Raji (cell line): Measurements from ENCODE around the gene SP8.

ENCODE experiments used
- POLR2A ChIP-seq: IDR thresholded peaks from 2 replicates; pipeline ENCODE4 v1.6.1; 2011; ENCODE audit warnings: low read depth, low read length, control low read depth; ENCODE audit not compliant: insufficient read depth

The SP8 gene

DNA sequence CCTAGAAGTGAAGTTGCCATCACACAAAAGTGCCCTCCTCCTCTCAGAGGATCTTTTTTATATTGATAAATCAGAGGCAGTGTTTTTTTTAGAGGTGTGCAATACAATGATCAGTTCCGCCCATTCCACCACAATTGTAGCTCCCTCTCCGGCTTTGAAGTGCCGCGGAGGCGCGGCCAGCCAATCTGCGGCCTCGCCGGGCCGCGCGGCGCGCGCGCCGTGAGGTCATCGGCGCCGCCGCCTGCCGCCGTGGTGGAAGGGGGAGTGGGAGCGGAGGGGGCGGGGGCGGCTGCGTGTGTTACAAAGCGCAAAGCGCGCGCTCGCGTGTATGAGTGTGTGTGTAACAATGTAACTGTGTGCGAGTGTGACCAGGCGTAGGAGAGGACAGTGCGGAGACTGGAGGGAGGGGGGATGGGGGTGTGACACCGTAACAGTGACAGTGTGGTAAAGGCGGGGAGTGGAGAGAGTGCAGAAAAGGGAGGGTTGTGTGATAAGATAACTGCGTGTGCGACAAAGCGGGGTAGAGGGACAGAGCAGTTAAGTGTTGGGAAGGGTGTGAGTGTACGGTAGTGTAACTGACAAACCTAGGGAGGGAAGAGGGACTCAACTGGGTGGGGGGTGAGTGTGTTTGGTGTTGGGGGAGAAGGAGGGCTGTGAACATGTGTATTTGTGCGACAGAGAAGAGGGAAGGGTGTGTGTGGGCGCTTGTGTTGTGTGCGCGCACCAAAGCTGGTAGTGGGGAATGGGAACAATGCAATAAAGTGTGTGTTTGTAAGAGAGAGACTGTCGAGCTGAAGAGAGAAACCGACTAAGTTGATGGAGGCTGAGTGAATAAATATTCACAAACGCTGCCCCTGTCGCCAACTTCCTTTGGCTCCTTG, at the start of gene SP8:
TSS of gene SP8 (minus strand) at position 108 of the 881 bp plus-strand sequence. CDS start at position 20, 88 bp downstream.
- TF ChIP-seq POLR2A, result no peak

DNA sequence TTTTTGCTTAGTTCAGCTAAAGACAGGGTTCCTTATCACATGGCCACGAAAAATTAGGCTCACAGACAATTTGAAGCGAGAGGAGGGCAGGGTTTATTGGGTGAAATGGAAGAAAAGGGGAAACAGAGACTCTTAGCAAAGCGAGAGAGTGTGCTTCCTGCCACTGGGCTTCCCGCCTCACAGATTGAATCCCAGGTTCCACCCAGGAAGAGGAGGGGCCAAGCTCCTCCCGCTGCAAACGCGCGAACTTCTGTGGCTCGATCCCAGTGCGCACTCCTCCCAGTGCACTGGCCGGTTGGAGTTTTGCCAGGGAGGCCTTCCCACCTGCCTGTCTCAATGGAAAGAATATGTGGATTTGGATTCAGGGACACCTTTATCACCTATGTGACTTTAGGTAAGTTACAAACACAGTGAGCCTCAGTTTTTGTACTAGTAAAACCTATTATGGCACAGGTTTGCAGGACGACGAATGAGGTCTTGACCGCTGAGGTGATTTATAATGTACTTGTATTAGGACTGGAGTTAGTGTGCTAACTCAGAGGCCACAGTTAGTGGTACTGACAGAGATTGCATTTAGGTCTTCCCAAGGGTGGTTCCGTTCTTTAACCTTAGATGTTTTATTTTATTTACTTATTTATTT, 48.5 kb upstream of the SP8 start:
- no peak for TF ChIP-seq POLR2A

- no peak for TF ChIP-seq POLR2A
Observed at GRCh38 chr7:20834656-20835055, 48.0 kb upstream of the SP8 start.

DNA sequence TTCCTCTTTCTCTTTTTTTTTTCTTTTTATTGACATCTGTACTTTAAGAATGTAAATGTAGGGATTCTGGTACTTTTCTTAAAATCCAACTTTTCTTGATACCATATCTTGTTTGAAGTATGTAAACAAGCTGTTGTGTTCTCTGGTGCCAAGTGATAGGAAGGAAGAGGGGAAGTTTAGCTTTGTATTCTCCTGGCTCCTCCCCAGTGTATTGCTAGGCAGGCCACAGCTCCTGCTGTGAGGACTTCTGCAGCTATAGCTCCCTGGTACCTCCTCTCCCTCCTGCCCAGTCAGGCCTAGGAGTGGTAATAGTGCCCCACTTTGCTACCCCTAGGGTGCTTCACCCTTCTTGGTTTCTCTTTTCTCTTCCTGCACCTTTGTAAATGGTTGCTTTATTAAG, 45.3 kb upstream of the SP8 start:
- no peak for TF ChIP-seq POLR2A

GRCh38 chr7:20831451-20831850, 44.8 kb upstream of the SP8 start:
- TF ChIP-seq POLR2A, result no peak

- TF ChIP-seq POLR2A, result no peak
Observed at GRCh38 chr7:20828947-20829346, 42.3 kb upstream of the SP8 start.

- TF ChIP-seq POLR2A, result no peak
Observed at GRCh38 chr7:20827172-20827571, 40.5 kb upstream of the SP8 start.

DNA sequence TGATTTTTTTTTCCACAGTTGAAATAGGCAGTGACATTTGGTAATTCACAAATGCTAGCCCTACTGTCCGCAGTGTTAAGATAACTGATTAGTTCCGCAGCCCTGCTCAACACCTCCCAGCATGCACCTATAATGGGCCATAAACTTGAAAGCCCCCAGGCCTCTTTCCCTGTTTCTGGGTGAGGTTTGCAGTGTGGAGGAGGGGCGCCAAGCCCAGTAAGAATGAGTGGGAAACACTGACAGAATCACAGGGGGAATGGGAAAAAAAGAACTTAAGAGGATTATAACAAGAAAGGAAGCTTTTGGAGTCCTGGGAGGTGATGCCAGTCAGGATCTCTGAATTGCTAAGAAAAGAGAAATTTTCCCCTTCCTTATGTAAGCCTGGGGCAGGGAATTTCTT, 39.6 kb upstream of the SP8 start:
- no peak for TF ChIP-seq POLR2A

DNA sequence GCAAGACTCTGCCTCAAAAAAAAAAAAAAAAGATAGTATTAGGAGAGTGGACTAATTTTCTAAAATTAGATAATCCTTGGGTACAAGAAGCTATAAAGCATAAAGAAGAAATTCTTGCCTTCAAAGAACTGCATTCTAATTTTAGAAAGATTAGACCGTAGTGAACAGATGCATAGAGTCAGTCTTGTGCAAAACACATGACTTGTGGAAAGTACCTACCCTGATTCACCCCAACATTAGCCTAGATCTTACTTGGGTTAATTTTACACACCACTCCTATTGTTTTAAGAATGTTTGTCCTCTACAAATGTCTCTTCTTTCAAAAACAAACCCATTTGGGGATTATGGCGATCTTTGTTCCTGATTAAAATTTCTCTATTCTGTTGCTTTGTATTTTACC, 38.9 kb upstream of the SP8 start:
- TF ChIP-seq POLR2A, result no peak

- TF ChIP-seq POLR2A, result no peak
Observed at GRCh38 chr7:20816372-20816959, 29.8 kb upstream of the SP8 start.

GRCh38 chr7:20804345-20804744, 17.7 kb upstream of the SP8 start:
- TF ChIP-seq POLR2A, result no peak

- no peak for TF ChIP-seq POLR2A
Observed at GRCh38 chr7:20799566-20800366, 13.1 kb upstream of the SP8 start.

GRCh38 chr7:20798694-20799121, 12.0 kb upstream of the SP8 start:
- no peak for TF ChIP-seq POLR2A

DNA sequence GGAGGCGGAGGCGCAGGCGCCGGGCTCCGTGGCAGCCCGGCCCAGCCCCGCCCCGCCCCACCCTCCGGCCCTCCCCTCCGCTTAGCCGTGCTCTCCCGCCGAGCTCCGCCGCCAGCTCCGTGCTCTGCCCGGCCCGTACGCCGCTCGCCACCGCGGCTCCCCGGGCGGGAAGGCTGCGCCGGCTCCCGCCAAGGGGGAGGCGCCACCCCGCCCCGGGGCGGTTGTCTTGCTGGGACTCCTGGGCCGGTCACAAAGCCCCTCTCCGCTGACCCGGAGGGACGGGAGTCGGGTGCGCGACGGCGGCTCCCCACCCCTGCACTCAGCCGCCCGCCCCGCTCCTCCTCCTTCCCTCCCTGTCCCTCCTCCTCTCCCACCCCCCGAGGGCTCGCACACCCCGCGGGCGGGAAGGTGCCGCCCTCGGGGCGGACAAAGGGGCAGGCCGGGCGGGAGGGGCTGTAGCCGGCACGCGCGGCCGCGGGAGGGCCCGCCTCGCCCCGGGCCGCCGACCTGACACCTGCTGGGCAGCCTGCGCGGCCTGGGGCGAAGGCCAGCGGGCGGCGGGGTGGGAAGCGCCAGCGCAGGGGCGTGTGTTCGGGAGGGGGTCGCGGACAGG, 11.5 kb upstream of the SP8 start:
- TF ChIP-seq POLR2A, result no peak

DNA sequence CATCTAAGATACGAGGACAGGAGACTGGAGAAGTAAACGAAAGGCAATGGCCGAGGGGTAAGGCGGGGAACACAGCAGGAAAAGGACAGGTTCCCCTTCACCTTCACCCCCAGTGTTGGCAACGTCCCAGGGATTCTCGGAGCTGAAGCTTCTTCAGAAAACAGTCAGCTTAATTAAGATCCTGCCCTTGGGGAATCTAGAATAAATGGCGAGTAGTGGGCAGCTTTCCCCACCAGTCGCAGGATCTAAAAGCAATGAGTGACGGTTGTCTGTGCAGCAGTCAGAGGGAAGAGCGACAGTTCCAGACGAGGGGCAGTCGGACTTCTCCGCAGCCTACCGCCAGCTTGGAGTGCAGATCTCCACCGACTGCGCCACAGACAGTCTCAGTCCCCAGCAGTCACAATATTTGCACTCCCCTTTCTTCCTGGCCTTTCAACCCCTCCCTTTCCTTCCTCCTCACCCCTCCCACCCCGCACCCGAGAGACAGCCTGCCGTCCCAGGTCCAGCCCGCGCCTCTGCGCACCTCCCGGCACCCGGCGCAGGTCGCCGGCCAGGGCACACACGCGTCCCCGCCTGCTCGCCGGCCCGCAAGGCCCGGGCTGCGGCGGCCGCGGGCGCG, 10.9 kb upstream of the SP8 start:
- TF ChIP-seq POLR2A, result no peak

GRCh38 chr7:20797042-20797461, 10.4 kb upstream of the SP8 start:
- no peak for TF ChIP-seq POLR2A
